Thyroid gland (tissue), 4 donors: ENCODE measurements around the gene PTPRN2.

ENCODE experiments used
- CTCF ChIP-seq, 6 experiments: fragments of 200-600 bp in 3 of 6; fragments of 450-650 bp in 3 of 6; sonication (generic) in 3 of 6; IDR thresholded peaks; one replicate each; pipeline ENCODE4 v1.5.1; 2016 to 2019; ENCODE audit warnings: antibody characterized with exemption in 6 of 6, mild to moderate bottlenecking in 2 of 6, inconsistent platforms in 1 of 6, moderate library complexity in 1 of 6
- POLR2A ChIP-seq, 2 donors: fragments of 450-650 bp; IDR thresholded peaks; one replicate each; pipeline ENCODE4 v1.6.1; 2017; ENCODE audit warnings: antibody characterized with exemption in 2 of 2, mild to moderate bottlenecking in 2 of 2, moderate library complexity in 1 of 2

GRCh38 chr7:157568106-157568769, 1019.4 kb downstream of the PTPRN2 start:
- TF ChIP-seq CTCF (IDR thresholded peaks at IDR 0.05), result no peak
- no peak for TF ChIP-seq POLR2A (IDR thresholded peaks at IDR 0.05)
